ENCODE measurements around the gene ERCC6.

ERCC6 gene

DNA sequence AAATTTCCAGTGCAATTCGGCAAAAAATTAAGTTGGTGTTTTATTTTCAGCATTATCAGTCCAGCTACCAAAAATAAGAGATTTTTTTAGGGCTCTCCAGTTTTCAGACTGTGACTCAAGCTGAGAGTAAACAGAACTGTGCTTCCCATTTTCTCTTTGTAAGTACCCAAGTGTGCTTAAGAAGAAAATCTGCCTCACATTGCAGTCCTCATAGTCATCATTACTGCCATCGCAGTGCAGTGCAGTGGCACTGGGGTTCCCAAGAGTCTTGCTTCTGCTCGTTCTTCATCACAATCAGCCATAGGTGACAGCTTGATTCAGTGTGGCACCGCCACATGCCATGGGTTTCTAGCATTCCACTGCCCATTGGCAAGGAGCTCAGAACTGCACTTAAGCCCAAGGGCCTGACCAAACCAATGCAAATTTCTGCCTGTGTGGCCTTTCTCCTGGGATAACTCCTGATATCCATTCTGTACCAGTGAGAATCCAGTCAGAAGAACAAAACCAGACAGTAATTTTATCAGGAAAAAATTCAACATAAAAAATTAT lies 25.6 kb upstream of the ERCC6 start:
- in situ Hi-C loops (cut with MboI; ENCODE audit: low pct_unique_long_range_greater_than_20kb, low sequenced_read_pairs, unreplicated experiment): no loop called here
- TF ChIP-seq, protein P1, sequence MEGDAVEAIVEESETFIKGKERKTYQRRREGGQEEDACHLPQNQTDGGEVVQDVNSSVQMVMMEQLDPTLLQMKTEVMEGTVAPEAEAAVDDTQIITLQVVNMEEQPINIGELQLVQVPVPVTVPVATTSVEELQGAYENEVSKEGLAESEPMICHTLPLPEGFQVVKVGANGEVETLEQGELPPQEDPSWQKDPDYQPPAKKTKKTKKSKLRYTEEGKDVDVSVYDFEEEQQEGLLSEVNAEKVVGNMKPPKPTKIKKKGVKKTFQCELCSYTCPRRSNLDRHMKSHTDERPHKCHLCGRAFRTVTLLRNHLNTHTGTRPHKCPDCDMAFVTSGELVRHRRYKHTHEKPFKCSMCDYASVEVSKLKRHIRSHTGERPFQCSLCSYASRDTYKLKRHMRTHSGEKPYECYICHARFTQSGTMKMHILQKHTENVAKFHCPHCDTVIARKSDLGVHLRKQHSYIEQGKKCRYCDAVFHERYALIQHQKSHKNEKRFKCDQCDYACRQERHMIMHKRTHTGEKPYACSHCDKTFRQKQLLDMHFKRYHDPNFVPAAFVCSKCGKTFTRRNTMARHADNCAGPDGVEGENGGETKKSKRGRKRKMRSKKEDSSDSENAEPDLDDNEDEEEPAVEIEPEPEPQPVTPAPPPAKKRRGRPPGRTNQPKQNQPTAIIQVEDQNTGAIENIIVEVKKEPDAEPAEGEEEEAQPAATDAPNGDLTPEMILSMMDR (IDR thresholded peaks at IDR 0.05; ENCODE audit: extremely low read depth, insufficient read depth, missing control alignments): no peak
- no peak for DNase-seq (ENCODE audit: low spot score)

DNA sequence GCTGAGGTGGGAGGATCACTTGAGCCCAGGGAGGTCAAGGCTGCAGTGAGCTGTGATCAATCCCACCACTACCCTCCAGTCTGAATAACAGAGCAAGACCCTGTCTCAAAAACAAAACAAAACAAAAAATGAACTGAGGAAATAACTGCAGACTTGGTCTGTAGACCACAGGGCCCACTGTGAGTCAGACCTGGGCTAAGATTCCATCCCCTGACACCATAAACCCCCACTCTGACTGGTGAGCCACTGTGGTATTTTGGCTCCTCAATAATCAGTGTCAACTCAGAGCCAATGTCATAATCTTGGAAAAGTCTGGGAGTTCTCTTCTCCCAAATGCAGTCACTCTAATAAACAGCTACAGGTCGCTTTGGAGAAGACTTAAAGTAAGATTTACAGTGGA lies 24.0 kb upstream of the ERCC6 start:
- no peak for DNase-seq (ENCODE audit: low spot score)
- in situ Hi-C loops (cut with MboI; ENCODE audit: low pct_unique_long_range_greater_than_20kb, low sequenced_read_pairs, unreplicated experiment): no loop called here
- TF ChIP-seq, protein P1 (IDR thresholded peaks at IDR 0.05; ENCODE audit: extremely low read depth, insufficient read depth, missing control alignments): no peak

DNA sequence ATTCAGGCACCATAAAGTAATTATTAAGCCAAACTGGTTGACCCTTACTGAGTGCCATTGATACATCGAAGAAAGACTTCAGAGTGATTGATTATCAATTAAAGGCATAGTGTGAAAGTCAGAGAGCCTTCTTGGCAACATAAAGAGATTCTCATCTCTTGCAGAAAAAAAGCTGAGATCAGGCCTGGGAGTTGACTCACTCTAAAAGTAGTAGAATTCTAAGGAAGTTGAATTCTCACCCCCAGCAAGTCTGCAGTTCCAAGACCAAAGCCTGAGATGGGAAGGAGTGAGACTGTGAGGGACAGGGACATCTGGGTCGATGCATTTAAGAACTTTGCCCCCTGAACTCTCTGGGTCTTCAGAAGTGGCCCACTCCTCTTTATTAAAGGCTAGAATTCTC lies 21.6 kb upstream of the ERCC6 start:
- DNase-seq (ENCODE audit: low spot score): no peak
- TF ChIP-seq, protein P1 (IDR thresholded peaks at IDR 0.05; ENCODE audit: extremely low read depth, insufficient read depth, missing control alignments): no peak
- in situ Hi-C loops (cut with MboI; ENCODE audit: low pct_unique_long_range_greater_than_20kb, low sequenced_read_pairs, unreplicated experiment): no loop called here

DNA sequence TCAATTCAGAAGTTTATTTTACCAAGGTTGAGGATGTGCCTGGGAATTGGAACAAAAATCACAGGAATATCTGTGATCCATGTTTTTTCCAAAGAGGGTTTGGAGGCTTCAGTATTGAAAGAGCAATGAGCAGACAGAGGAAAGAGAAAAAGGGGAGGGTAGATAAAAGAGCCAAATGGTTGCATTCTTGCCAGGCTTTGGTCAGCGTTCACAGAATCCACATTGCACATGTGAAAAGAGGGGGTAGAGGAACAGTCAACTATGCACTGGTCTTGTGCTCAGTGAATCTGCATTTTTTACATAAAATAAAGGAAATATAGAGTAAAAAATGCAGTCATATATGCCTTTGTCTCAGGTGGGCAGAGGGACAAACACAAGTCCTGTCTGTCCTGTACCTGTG lies 20.6 kb upstream of the ERCC6 start:
- TF ChIP-seq, protein P1 (IDR thresholded peaks at IDR 0.05; ENCODE audit: extremely low read depth, insufficient read depth, missing control alignments): no peak
- in situ Hi-C loops (cut with MboI; ENCODE audit: low pct_unique_long_range_greater_than_20kb, low sequenced_read_pairs, unreplicated experiment): no loop called here
- DNase-seq (ENCODE audit: low spot score): no peak

DNA sequence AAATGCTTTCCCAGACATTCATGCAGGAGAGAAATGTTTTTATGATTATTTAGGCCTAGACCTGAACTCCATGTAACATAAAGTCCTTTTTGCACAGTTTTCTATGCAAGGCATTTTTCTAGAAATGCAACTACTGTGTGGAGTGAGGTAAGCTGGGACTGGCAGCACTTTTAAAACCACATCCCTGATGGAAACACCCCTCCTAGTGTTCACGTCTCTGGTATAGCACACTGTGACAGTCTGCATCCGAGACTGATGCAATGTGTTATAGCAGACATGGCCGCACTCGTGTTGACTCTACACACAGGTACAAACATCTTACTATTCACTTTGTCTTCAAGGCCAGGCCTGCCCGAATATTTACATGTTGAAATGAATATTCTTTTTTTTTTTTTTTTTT lies 19.3 kb upstream of the ERCC6 start:
- TF ChIP-seq, protein P1 (IDR thresholded peaks at IDR 0.05; ENCODE audit: extremely low read depth, insufficient read depth, missing control alignments): no peak
- DNase-seq (ENCODE audit: low spot score): no peak
- in situ Hi-C loops (cut with MboI; ENCODE audit: low pct_unique_long_range_greater_than_20kb, low sequenced_read_pairs, unreplicated experiment): no loop called here

DNA sequence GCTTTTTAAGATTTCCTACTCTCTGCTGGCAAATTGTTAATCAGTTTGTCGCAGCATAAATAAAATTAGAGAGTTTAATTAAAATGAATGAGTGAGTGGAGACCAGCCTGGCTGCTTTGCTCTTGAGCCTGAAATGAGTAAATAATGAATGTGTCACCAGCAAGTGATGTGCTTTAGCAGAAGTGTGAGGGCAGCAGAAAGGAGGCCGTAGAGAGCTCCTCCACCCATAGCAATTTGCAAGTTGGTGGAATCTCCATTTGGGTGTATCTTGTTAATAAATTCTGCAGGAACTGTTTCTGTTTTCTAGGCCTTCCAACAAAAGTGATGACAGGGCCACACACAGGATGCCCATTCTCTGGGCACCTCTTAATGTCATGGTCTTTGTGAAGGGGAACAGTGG lies 18.8 kb upstream of the ERCC6 start:
- in situ Hi-C loops (cut with MboI; ENCODE audit: low pct_unique_long_range_greater_than_20kb, low sequenced_read_pairs, unreplicated experiment): no loop called here
- no peak for DNase-seq (ENCODE audit: low spot score)
- TF ChIP-seq, protein P1 (IDR thresholded peaks at IDR 0.05; ENCODE audit: extremely low read depth, insufficient read depth, missing control alignments): no peak

DNA sequence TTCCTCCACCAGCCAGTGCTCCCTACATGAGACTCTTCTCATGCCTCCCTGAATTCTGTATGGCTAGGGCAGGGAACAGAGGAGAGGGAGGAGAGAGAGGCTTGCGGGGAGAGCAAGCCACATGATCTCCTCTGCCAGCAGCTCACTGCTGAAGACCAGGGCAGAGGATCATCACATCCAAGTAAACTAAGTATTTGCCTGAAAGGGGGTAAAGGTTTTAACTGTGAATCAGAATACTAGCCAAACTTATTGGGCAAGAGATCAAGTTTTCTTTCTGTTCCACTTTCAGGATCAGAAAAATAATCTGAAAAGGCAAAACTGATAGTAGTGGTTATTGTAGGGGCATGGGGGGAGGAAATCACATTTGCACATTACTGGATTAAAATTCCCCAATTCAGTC lies 17.8 kb upstream of the ERCC6 start:
- no peak for DNase-seq (ENCODE audit: low spot score)
- TF ChIP-seq, protein P1 (IDR thresholded peaks at IDR 0.05; ENCODE audit: extremely low read depth, insufficient read depth, missing control alignments): no peak
- in situ Hi-C loops (cut with MboI; ENCODE audit: low pct_unique_long_range_greater_than_20kb, low sequenced_read_pairs, unreplicated experiment): no loop called here
